HG03342 (cell line): Measurements from ENCODE around the gene FOXP1.

ENCODE experiments used
- ATAC-seq: cut with Tn5 transposase; IDR thresholded peaks from one replicate; pipeline ENCODE4 v1.9.1; 2021; ENCODE audit warnings: mild to moderate bottlenecking, moderate library complexity; ENCODE audit not compliant: unreplicated experiment

Gene FOXP1

DNA sequence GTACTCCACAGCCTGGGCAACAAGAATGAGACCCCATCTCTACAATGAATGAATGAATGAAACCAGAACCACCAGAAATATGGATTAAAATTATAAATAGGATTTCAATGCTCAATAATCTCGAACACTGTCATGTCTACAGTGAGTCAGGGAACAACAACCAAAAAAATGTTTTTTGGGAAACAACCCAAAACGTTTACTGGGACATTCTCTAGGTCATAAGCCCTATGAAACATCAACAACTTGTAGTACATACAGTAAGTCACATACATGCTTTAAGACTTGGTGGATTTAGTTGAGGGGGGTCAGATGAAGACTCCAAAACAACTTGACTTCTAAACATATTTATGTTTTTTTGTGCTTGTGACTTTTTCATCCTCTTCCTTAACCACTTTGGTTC, 511.2 kb downstream of the FOXP1 start:
- no peak for ATAC-seq

- no peak for ATAC-seq
Measured at GRCh38 chr3:71070497-71071463, 512.7 kb downstream of the FOXP1 start.

GRCh38 chr3:71069797-71070196, 513.7 kb downstream of the FOXP1 start:
- no peak for ATAC-seq

GRCh38 chr3:71067977-71068654, 515.4 kb downstream of the FOXP1 start:
- ATAC-seq, result no peak

GRCh38 chr3:71066849-71067261, 516.7 kb downstream of the FOXP1 start:
- no peak for ATAC-seq

GRCh38 chr3:71066356-71066755, 517.2 kb downstream of the FOXP1 start:
- ATAC-seq, result no peak

GRCh38 chr3:71065764-71066013, 517.8 kb downstream of the FOXP1 start:
- no peak for ATAC-seq

DNA sequence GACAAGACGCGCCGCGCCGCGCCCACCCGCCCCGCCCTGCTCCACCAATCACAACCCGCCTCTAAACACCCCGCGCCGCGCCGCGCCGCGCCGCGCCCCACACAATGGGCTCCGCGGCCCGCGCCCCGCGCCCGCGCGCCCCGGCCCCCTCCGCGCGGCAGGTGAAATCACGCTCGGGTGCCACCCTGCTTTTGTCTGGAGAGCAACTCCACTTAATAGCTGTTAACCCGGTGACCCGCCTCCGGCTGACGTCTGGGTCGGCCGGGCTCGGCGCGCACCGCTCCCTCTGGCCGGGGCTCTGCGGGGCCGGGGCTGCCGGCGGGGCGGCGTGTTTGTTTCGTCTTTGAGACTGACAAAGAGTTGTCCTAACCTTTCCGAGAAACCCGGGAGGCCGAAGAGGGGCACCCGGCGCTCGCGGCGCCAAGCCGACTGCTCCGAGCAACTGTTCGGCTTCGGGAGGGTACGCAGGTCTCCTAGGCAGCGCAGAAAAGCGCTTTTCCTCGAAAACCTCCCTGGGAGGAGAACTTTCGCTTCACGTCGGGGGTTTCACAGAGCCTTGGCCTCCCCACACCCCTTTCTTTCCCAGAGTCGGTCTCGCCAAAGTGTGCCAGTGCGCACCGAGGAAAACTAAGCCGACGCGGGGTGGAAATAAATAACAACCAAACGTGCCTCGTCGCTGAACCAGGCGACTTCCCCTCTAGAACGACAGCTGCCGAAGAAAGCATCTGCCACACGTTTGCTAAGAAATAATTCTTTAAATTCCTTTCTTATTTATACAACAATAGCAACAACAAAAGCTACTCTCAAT, 518.4 kb downstream of the FOXP1 start:
- ATAC-seq, result no peak

GRCh38 chr3:71064291-71064955, 519.1 kb downstream of the FOXP1 start:
- ATAC-seq, result peak; percentile 16

DNA sequence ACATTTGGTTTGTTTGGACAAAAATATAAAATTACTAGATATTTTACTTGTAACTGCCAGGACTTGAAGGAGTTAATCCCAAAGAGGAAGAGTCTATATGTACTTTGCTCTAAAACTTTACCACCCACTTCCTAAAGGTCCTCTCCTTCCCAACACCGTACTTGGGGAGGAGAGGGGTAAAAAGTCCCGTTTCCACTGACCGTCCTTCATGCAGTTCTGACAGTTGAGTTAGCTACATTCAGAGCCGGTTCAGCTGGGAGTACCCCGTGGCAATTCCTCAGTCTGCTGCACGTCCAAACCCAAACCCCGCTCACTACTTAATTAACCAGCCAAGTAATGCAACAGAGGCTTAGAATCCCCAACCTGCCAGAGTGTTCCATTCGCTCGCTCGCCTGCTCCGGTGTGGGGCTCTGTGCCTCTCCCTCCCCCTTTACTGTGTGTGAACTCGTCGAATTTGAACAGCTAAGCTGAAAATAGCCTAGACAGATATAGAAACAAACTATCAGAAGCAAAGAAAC, 519.7 kb downstream of the FOXP1 start:
- peak; percentile 52 for ATAC-seq

GRCh38 chr3:71062952-71063772, 520.4 kb downstream of the FOXP1 start:
- peak; percentile 50 for ATAC-seq

DNA sequence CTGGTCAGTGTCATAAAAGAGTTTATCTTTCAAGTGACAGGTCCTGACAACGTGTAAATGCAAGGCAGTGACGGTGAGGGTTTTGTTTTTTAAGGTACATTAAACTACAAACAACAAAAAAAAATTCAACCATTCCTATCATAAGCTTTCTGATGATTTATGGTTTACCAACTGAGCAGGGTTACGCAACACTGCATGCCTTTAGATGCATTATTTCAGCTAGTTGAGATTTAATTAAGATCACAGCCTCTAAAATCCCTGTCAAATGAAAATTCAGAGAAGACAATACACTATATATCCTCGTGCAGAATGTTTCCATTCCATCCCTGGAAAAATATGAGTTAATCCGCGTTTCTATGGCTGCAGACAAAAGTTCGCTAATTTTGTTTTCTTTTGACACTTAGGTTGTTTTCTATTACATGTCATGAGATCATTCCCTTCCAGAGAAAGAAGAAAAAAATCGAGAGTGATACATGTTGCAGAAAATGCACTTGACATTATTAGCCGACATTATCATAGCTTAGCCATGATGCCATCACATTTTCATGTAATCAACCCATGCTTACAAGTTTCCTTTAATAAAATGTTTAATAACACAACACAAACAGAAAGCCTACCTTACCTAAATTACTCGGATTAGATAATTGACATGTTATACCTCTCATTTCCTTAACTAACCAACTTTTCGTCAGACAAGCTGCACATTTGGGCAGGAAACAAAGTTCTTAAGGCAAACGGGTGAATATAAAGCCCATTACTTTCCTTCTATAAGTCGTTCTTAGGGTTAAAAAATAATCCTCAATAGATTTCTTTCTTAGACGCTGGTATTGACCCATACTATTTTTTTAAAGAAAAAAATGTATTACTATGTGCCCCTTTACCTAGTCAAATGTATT, 521.2 kb downstream of the FOXP1 start:
- no peak for ATAC-seq

DNA sequence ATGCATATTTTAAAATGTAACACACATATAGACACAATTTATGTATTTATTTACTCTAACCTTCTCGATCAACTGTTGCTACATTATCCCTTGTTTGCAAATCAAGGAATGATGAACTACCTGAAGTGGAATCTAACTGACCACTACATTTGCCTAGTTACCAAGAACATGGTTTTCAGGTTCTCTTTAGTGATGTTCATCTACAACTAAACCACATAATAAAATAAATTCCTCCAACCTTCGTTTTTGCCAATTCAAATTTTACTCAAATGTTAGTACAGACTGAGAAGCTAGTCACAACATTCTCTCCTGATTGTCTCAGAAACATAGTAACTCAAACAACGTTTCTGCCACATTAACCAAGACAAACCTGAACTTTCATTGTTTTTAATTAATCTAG, 521.9 kb downstream of the FOXP1 start:
- no peak for ATAC-seq

DNA sequence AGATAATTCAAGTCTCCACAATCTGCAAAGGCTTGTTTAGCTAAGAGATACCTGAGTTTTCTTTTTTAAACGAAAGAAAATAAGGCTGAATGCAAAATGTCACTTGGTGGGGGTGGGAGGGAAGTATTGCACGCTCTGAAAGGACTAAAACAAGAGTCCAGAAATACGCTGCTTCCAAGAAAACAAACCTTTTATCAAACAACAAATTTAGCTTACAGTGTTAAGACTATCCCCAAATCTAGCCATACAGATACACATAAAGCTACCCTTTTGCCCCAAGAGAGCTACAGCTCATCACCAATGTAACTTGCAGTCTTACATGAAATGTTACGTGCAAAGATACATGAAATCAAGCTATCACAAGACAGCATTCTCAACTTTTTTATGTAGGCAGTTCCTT, 522.5 kb downstream of the FOXP1 start:
- no peak for ATAC-seq

DNA sequence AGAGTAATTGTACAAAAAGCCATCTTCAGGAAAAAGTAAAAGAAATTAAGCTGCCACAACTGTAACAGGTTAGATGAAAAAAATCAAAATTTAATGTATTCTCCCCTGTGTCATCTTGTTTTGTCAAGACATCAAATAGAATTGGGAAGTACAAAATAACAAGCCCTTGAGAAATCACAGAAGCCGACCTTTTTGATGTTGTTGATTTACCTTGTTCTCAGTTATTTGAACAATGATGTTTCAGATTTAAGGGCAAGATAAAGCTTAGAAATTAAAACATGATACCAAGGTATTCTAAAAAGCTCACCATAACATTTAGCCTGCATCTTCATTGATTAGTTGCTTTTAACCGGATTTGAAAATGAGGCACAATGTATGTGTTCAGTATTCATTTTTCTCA, 523.0 kb downstream of the FOXP1 start:
- ATAC-seq, result no peak

DNA sequence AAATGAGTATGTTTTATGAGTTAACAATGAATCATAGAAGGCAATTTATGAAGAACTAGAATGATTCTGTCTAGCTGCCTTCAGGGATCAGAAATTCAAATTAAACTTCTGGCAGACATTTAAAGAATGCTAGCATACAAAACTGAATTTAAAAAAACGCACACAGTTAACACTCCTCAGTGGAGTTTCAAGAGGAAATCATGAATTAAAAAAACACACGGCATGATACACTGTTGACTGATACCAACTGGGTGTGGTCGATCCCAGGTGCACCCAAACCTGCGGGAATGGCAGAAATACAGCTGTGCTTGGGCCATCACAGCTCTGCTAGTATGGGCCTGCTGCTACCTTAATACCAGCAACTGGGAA, 526.0 kb downstream of the FOXP1 start:
- no peak for ATAC-seq

- ATAC-seq, result no peak
Measured at GRCh38 chr3:71056327-71056726, 527.2 kb downstream of the FOXP1 start.

DNA sequence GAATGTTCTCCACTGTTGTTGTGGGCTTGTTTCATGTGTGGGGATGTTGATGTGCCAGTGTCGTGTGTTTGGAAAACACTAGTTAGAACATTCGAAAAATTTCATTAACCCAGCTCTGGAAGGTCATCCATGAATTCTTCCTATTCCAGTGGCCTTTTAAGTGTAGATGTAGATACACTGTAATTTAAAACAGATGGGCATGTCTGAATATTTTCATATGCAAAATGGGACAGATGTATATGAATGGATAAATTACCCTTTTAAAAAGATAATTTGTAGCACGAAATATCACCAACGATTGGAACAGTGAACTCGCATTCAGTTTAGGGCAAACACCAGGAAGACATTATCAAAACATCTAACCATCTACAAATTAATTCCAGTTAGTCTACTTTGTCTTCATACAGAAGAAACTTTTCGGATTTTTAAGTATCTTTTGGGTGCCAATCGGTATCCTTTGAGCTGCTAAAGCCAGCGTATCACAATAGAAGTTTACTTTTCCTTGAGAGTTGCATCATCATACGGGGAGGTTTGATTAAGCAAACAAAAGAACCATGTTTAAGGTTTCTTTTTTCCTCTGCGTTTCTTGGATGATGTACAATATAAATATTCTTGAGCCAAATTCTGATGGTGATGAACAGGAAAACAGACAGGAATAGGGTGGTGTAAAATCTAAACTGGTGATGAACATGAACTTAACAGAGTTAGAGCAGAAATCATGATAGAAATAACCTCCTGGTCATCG, 528.1 kb downstream of the FOXP1 start:
- no peak for ATAC-seq
